Chondrocyte (in vitro differentiated cells): Measurements from ENCODE around the gene UNC5A. TPM values are rescaled to one million over a fixed set of nuclear protein-coding genes. Genes with fewer than 3 reads are reported as not detected.
A peak's percentile ranks its signal among the peaks of the same experiment; 100 is the strongest.
"Not testable (repeated sequence)": the region's sequence is repeated elsewhere in the genome, so short reads cannot be mapped to it uniquely, and the experiment has no call there.

Experiments used
- DNase-seq: peaks from one replicate; pipeline ENCODE4 v3.0.0; 2021; ENCODE audit warnings: mixed read lengths, low spot score
- H3K27ac Mint-ChIP-seq: one replicate; pipeline ENCODE4 v1.8.0; 2021; ENCODE audit warnings: mild to moderate bottlenecking, moderate library complexity, mixed read lengths; ENCODE audit not compliant: unreplicated experiment
- H3K27me3 Mint-ChIP-seq: 2 replicates; pipeline ENCODE4 v1.8.0; 2021; ENCODE audit warnings: low read depth, mixed read lengths
- H3K36me3 Mint-ChIP-seq: 2 replicates; pipeline ENCODE4 v1.8.0; 2021; ENCODE audit warnings: low read depth, mixed read lengths
- H3K4me1 Mint-ChIP-seq: 2 replicates; pipeline ENCODE4 v1.8.0; 2021; ENCODE audit warnings: low read depth, mild to moderate bottlenecking, mixed read lengths
- H3K4me3 Mint-ChIP-seq: one replicate; pipeline ENCODE4 v1.8.0; 2021; ENCODE audit warnings: mild to moderate bottlenecking, moderate library complexity, mixed read lengths; ENCODE audit not compliant: unreplicated experiment
- H3K9me3 Mint-ChIP-seq: 2 replicates; pipeline ENCODE4 v1.8.0; 2021; ENCODE audit warnings: low read depth, mixed read lengths
- CTCF ChIP-seq: fragments of 200-600 bp; sonication (generic); IDR thresholded peaks from 2 replicates; pipeline ENCODE4 v1.5.0; 2021; ENCODE audit warnings: antibody characterized with exemption, mild to moderate bottlenecking, moderate library complexity
- total RNA-seq: library from RNA; stranded (reverse); gene quantifications from 3 replicates; pipeline ENCODE4 v1.2.1, GENCODE V29; 2021

UNC5A gene
- total RNA-seq, 1 donor from 2014 or later, result 0.15 TPM

GRCh38 chr5:176866707-176867310 is 56.5 kb downstream of the UNC5A start:
- no peaks in the 10 kb centered on the region for H3K9me3 Mint-ChIP-seq
- H3K4me1 Mint-ChIP-seq, result no peaks in the 10 kb centered on the region
- H3K36me3 Mint-ChIP-seq, result no peaks in the 10 kb centered on the region
- no peak for TF ChIP-seq CTCF
- DNase-seq, result no peak
- peaks cover 47% of the 10 kb centered on the region for H3K27me3 Mint-ChIP-seq
- H3K4me3 Mint-ChIP-seq, result no peak overlapping the region
- no peak overlapping the region for H3K27ac Mint-ChIP-seq

- Mint-ChIP-seq H3K4me1 (no peaks in the 10 kb centered on the region), H3K27ac (no peak overlapping the region), H3K4me3 (no peak overlapping the region), H3K9me3 (no peaks in the 10 kb centered on the region), H3K27me3 (peaks cover 43% of the 10 kb centered on the region), H3K36me3 (no peaks in the 10 kb centered on the region)
- TF ChIP-seq CTCF, result no peak
- no peak for DNase-seq
Measured at GRCh38 chr5:176868126-176868525, 57.8 kb downstream of the UNC5A start.

- H3K27me3 Mint-ChIP-seq, result peaks cover 45% of the 10 kb centered on the region
- DNase-seq, result no peak
Measured at GRCh38 chr5:176868731-176869130, 58.4 kb downstream of the UNC5A start.

GRCh38 chr5:176869501-176870109 is 59.2 kb downstream of the UNC5A start:
- TF ChIP-seq CTCF, result no peak
- no peaks in the 10 kb centered on the region for H3K9me3 Mint-ChIP-seq
- peaks cover 52% of the 10 kb centered on the region for H3K27me3 Mint-ChIP-seq
- H3K36me3 Mint-ChIP-seq, result no peaks in the 10 kb centered on the region
- no peak for DNase-seq
- no peak overlapping the region for H3K27ac Mint-ChIP-seq
- no peak overlapping the region for H3K4me3 Mint-ChIP-seq
- no peaks in the 10 kb centered on the region for H3K4me1 Mint-ChIP-seq

More at GRCh38 chr5:176868731-176869130, 58.4 kb downstream of the UNC5A start:
- Mint-ChIP-seq H3K9me3 (no peaks in the 10 kb centered on the region), H3K4me1 (no peaks in the 10 kb centered on the region), H3K27ac (no peak overlapping the region), H3K4me3 (no peak overlapping the region), H3K36me3 (no peaks in the 10 kb centered on the region)
- TF ChIP-seq CTCF, result no peak

- Mint-ChIP-seq H3K36me3 (no peaks in the 10 kb centered on the region), H3K4me1 (no peaks in the 10 kb centered on the region), H3K27ac (no peak overlapping the region), H3K27me3 (peaks cover 56% of the 10 kb centered on the region), H3K9me3 (no peaks in the 10 kb centered on the region), H3K4me3 (no peak overlapping the region)
- DNase-seq, result no peak
- peak; percentile 70 for TF ChIP-seq CTCF
Measured at GRCh38 chr5:176870110-176870591, 59.8 kb downstream of the UNC5A start.

GRCh38 chr5:176870644-176871043 is 60.3 kb downstream of the UNC5A start:
- not testable (repeated sequence) for H3K27ac Mint-ChIP-seq, DNase-seq, H3K4me1 Mint-ChIP-seq, H3K4me3 Mint-ChIP-seq, H3K9me3 Mint-ChIP-seq, H3K36me3 Mint-ChIP-seq
- H3K27me3 Mint-ChIP-seq, result peaks cover 57% of the 10 kb centered on the region

- H3K36me3 Mint-ChIP-seq, H3K4me3 Mint-ChIP-seq, DNase-seq, H3K9me3 Mint-ChIP-seq, H3K4me1 Mint-ChIP-seq, H3K27ac Mint-ChIP-seq: not testable (repeated sequence)
- peaks cover 51% of the 10 kb centered on the region for H3K27me3 Mint-ChIP-seq
Measured at GRCh38 chr5:176872586-176872985, 62.2 kb downstream of the UNC5A start.

GRCh38 chr5:176873011-176873410 is 62.7 kb downstream of the UNC5A start:
- not testable (repeated sequence) for H3K27ac Mint-ChIP-seq, H3K4me3 Mint-ChIP-seq, H3K36me3 Mint-ChIP-seq, DNase-seq, H3K4me1 Mint-ChIP-seq, H3K9me3 Mint-ChIP-seq
- peaks cover 49% of the 10 kb centered on the region for H3K27me3 Mint-ChIP-seq
